PC-3 (cell line): ENCODE data around the gene UBE3C. TPM values are rescaled to one million over a fixed set of nuclear protein-coding genes. Genes with fewer than 3 reads are reported as not detected.
A peak's percentile ranks its signal among the peaks of the same experiment; 100 is the strongest.

Experiments used
- ATAC-seq: fragments of 200-7000 bp; cut with Tn5 transposase; 2 replicates; pipeline ENCODE4 v1.9.1; 2020; ENCODE audit warnings: mild to moderate bottlenecking, moderate library complexity
- BruUV-seq: library from RNA; stranded (reverse); fragments of 400-500 nt; replicated peaks from 2 replicates; lab custom pipeline; 2021; lab: Mats Ljungman, UMichigan
- CTCF ChIA-PET: fragments of 300-600 bp; sonication (Branson Sonifier 250); formaldehyde crosslinking; loops from one replicate; lab custom pipeline; 2022; ENCODE audit warnings: antibody characterized with exemption; lab: Charles Lee
- POLR2A ChIA-PET: fragments of 300-600 bp; sonication (Branson Sonifier 250); formaldehyde crosslinking; loops from one replicate; lab custom pipeline; 2022; ENCODE audit warnings: antibody characterized with exemption; ENCODE audit not compliant: unreplicated experiment; lab: Charles Lee
- DNase-seq: peaks from one replicate; pipeline ENCODE4 v3.0.0-alpha.2; 2015
- H2AFZ ChIP-seq: fragments of 300-600 bp; sonication (generic); 2 replicates; pipeline ENCODE4 v1.6.0; 2016; ENCODE audit warnings: antibody characterized with exemption, low read length
- H3F3A ChIP-seq: fragments of 300-600 bp; sonication (generic); one replicate; pipeline ENCODE4 v1.6.0; 2017; ENCODE audit warnings: antibody characterized with exemption, low read length, control low read depth, mild to moderate bottlenecking; ENCODE audit not compliant: unreplicated experiment
- H3K27ac ChIP-seq: fragments of 300-600 bp; sonication (generic); 2 replicates; pipeline ENCODE4 v1.5.1; 2016; ENCODE audit warnings: mild to moderate bottlenecking, low read length
- H3K27me3 ChIP-seq: fragments of 300-600 bp; sonication (generic); 2 replicates; pipeline ENCODE4 v1.6.1; 2016; ENCODE audit warnings: low read length, mixed read lengths
- H3K36me3 ChIP-seq: fragments of 300-600 bp; sonication (generic); 2 replicates; pipeline ENCODE4 v1.6.1; 2016; ENCODE audit warnings: low read depth, mixed run types, low read length, mixed read lengths
- H3K4me1 ChIP-seq: fragments of 300-600 bp; sonication (generic); 2 replicates; pipeline ENCODE4 v1.5.1; 2016; ENCODE audit warnings: low read length; ENCODE audit not compliant: insufficient read depth
- H3K4me2 ChIP-seq: fragments of 300-600 bp; sonication (generic); 2 replicates; pipeline ENCODE4 v1.6.0; 2016; ENCODE audit warnings: low read length
- H3K4me3 ChIP-seq: fragments of 300-600 bp; sonication (generic); 2 replicates; pipeline ENCODE4 v1.5.1; 2016; ENCODE audit warnings: mild to moderate bottlenecking, low read length, mixed read lengths
- H3K79me2 ChIP-seq: fragments of 300-600 bp; sonication (generic); 2 replicates; pipeline ENCODE4 v1.6.1; 2017; ENCODE audit warnings: low read length, mixed read lengths
- H3K9ac ChIP-seq: fragments of 300-600 bp; sonication (generic); 2 replicates; pipeline ENCODE4 v1.6.0; 2016; ENCODE audit warnings: mild to moderate bottlenecking, low read length
- H3K9me2 ChIP-seq: fragments of 300-600 bp; sonication (generic); replicated peaks from 2 replicates; pipeline ENCODE4 v1.6.1; 2016; ENCODE audit warnings: mixed run types, low read length, mixed read lengths
- H3K9me3 ChIP-seq: fragments of 300-600 bp; sonication (generic); 2 replicates; pipeline ENCODE4 v1.6.1; 2016; ENCODE audit warnings: low read length, mixed read lengths
- H4K20me1 ChIP-seq: fragments of 300-600 bp; sonication (generic); 2 replicates; pipeline ENCODE4 v1.6.1; 2016; ENCODE audit warnings: low read length, mixed read lengths
- CTCF ChIP-seq: fragments of 300-600 bp; sonication (generic); conservative IDR thresholded peaks from 2 replicates; pipeline ENCODE4 v1.5.1; 2017; ENCODE audit warnings: antibody characterized with exemption, low read depth, mild to moderate bottlenecking, low read length
- EZH2 ChIP-seq: fragments of 300-600 bp; sonication (generic); IDR thresholded peaks from one replicate; pipeline ENCODE4 v1.6.1; 2017; ENCODE audit warnings: antibody characterized with exemption, mild to moderate bottlenecking, low read length; ENCODE audit not compliant: unreplicated experiment
- EZH2phosphoT487 ChIP-seq: fragments of 300-600 bp; sonication (generic); IDR thresholded peaks from 2 replicates; pipeline ENCODE4 v1.6.1; 2018; ENCODE audit warnings: mild to moderate bottlenecking, antibody characterized with exemption, low read length, borderline replicate concordance
- intact Hi-C: fragments of 100-400 bp; cut with micrococcal nuclease; formaldehyde crosslinking; loops from 2 replicates; pipeline ENCODE4 v1.9.0; 2023
- total RNA-seq: library from RNA; depleted of rRNA; stranded (reverse); fragments of >200 nt; gene quantifications from 2 replicates; pipeline ENCODE4 v1.2.3, GENCODE V29; 2014

UBE3C gene
- total RNA-seq, 1 experiment from 2014 or later = 86.6 TPM

- DNase-seq (no peak), ATAC-seq (no peak)
- Histone ChIP-seq H3F3A (no peaks in the 10 kb centered on the region), H3K9me3 (no peaks in the 10 kb centered on the region), H2AFZ (no peak overlapping the region), H3K4me3 (no peak overlapping the region), H4K20me1 (no peaks in the 10 kb centered on the region), H3K27ac (no peak overlapping the region), H3K9me2 (no peaks in the 10 kb centered on the region), H3K9ac (no peak overlapping the region), H3K79me2 (no peaks in the 10 kb centered on the region), H3K4me2 (no peak overlapping the region), H3K27me3 (no peaks in the 10 kb centered on the region), H3K36me3 (peaks cover 29% of the 10 kb centered on the region), H3K4me1 (no peaks in the 10 kb centered on the region)
- ChIA-PET CTCF (no interaction called here), POLR2A (no interaction called here)
- no TSS peak for BruUV-seq
- intact Hi-C loops = no loop called here
- no peak for TF ChIP-seq EZH2phosphoT487
- no peak for TF ChIP-seq EZH2
- no peak for TF ChIP-seq CTCF
Observed at GRCh38 chr7:157222687-157223086, 84.0 kb downstream of the UBE3C start.

GRCh38 chr7:157224627-157225026, 85.9 kb downstream of the UBE3C start:
- Histone ChIP-seq H3K27me3 (no peaks in the 10 kb centered on the region), H3K9ac (no peak overlapping the region), H4K20me1 (no peaks in the 10 kb centered on the region), H3K9me3 (no peaks in the 10 kb centered on the region), H3K27ac (no peak overlapping the region), H3K4me2 (no peak overlapping the region), H2AFZ (no peak overlapping the region), H3K79me2 (no peaks in the 10 kb centered on the region), H3K36me3 (peaks cover 29% of the 10 kb centered on the region; the same call in 1 of the 2 replicates), H3F3A (no peaks in the 10 kb centered on the region), H3K4me1 (no peaks in the 10 kb centered on the region), H3K9me2 (no peaks in the 10 kb centered on the region), H3K4me3 (no peak overlapping the region)
- no TSS peak for BruUV-seq
- ChIA-PET CTCF (interaction anchor here (0.6 kb wide), 4 partner anchors 27 to 299 kb away, joined by 3 to 6 read pairs (median 4); no protein-coding TSS in a partner anchor), POLR2A (interaction anchor here (0.6 kb wide), 1 partner anchor 303 kb away, joined by 8 read pairs; no protein-coding TSS in a partner anchor)
- peak; percentile 58 for ATAC-seq
- DNase-seq = peak; percentile 23
- TF ChIP-seq CTCF (peak; percentile 53), EZH2 (no peak), EZH2phosphoT487 (no peak)
- intact Hi-C loops = no loop called here

GRCh38 chr7:157228864-157229422, 90.2 kb downstream of the UBE3C start:
- Histone ChIP-seq H3K9me3 (no peaks in the 10 kb centered on the region), H3K4me2 (no peak overlapping the region), H3K27me3 (no peaks in the 10 kb centered on the region), H2AFZ (no peak overlapping the region), H3K27ac (no peak overlapping the region), H3K36me3 (peaks cover 40% of the 10 kb centered on the region), H3K79me2 (no peaks in the 10 kb centered on the region), H3K4me3 (no peak overlapping the region), H4K20me1 (no peaks in the 10 kb centered on the region), H3F3A (no peaks in the 10 kb centered on the region), H3K9me2 (no peaks in the 10 kb centered on the region), H3K4me1 (0 out of 2 replicates have a peak, but pooled peaks cover 8% of the 10 kb centered on the region), H3K9ac (no peak overlapping the region)
- intact Hi-C loops = loop anchor here (1.0 kb wide), 1 partner anchor 111 kb away; no protein-coding TSS in a partner anchor
- peak; percentile 80 for ATAC-seq
- ChIA-PET CTCF (no interaction called here), POLR2A (no interaction called here)
- peak; percentile 45 for DNase-seq
- TF ChIP-seq EZH2phosphoT487 = no peak
- no peak for TF ChIP-seq EZH2
- peak; percentile 63 for TF ChIP-seq CTCF
- BruUV-seq = no TSS peak
